GM19468 (cell line): ENCODE data around the gene IFTAP.

ENCODE experiments used
- ATAC-seq: cut with Tn5 transposase; IDR thresholded peaks from one replicate; pipeline ENCODE4 v1.9.1; 2021; ENCODE audit warnings: mild to moderate bottlenecking, moderate library complexity, moderate number of reproducible peaks; ENCODE audit not compliant: unreplicated experiment; ENCODE audit errors: extremely low read depth

Gene IFTAP

DNA sequence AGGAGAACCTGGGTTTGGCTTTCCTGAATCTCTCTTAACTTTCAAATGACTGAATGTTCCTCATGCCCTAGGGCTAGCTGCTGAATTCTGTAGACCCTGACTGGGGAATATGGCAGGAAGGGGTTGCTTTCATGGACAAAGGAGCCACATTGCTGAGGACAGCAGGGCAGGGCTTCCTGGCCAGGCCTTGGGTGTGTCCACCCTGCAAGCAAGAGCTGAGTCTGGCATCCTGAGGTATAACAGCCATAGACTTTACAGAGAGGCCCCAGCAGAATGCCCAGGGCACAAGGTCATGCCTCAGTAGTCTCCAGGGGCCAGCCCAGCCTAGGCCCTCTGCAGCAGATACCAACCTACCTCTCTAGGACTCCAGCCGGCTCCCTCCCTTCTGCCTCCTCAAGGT is 105.9 kb downstream of the IFTAP start:
- ATAC-seq = no peak

DNA sequence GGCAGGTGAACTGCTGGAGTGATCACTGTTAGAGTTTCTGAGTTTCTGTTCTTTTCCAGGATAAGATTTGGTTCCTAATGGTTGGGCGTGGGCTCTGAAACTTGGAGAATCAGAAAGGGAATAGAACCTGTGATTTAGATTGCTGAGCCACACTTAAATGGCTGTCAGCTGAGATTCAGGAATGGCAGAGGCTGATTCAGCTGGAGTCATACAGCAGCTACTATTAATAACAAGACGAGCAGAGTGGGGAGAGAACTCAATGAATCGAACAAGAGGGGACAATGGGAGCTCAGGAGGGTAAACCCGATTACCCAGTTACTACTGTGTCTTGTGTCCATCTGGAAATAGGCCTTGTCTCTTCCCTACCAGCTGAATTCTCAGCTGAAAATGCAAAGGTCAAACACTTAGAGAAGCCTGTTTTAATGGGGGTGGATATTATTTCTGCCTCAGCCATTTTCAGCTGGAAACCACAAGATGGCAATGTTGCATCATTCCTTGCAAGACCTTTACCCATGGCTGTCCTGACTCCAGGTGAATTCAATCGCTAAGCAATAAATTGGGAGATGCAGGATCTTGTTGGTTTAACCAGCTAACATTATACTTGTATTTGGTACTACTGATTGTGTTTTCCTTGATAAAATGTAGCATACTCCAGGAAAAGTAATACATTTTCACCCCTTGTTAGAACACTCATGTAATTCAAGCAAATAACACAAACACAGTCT is 108.2 kb downstream of the IFTAP start:
- ATAC-seq = peak; percentile 50

DNA sequence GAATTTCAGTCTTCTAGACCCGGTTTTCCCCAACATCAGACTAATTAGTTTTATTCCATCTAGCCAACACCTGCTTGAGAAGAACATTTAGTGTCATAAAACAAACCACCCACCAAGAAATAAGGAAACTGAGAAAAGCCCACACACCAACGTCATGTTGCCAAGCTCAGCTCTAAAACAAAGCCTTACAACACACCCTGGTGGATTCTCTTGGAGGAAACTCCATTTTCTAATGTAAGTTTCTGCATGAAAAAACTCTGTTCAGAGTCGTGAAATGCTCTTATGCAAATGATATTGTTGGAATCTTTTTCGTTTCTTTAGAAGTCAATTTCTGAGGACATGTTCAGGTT is 108.7 kb downstream of the IFTAP start:
- no peak for ATAC-seq
